GM13977 (cell line): ENCODE data around the gene ATF6B.

Experiments used
- DNase-seq: peaks from one replicate; pipeline ENCODE4 v3.0.0; 2012; ENCODE audit warnings: low spot score
- CTCF ChIP-seq: IDR thresholded peaks from 2 replicates; pipeline ENCODE4 v1.5.1; 2012; ENCODE audit warnings: mild to moderate bottlenecking, control low read depth; ENCODE audit not compliant: insufficient read depth; ENCODE audit errors: extremely low read depth, missing control alignments
- in situ Hi-C: fragments of 300-500 bp; cut with MboI; formaldehyde crosslinking; loops from one replicate; pipeline ENCODE4 v1.12.0; 2022; ENCODE audit warnings: low sequenced_read_pairs, low pct_unique_long_range_greater_than_20kb, mixed read lengths, inconsistent platforms; ENCODE audit not compliant: unreplicated experiment

The ATF6B gene

GRCh38 chr6:32087574-32088486 is 40.2 kb downstream of the ATF6B start:
- DNase-seq = peak; percentile 85
- in situ Hi-C loops = no loop called here
- peak; percentile 72 for TF ChIP-seq CTCF

DNA sequence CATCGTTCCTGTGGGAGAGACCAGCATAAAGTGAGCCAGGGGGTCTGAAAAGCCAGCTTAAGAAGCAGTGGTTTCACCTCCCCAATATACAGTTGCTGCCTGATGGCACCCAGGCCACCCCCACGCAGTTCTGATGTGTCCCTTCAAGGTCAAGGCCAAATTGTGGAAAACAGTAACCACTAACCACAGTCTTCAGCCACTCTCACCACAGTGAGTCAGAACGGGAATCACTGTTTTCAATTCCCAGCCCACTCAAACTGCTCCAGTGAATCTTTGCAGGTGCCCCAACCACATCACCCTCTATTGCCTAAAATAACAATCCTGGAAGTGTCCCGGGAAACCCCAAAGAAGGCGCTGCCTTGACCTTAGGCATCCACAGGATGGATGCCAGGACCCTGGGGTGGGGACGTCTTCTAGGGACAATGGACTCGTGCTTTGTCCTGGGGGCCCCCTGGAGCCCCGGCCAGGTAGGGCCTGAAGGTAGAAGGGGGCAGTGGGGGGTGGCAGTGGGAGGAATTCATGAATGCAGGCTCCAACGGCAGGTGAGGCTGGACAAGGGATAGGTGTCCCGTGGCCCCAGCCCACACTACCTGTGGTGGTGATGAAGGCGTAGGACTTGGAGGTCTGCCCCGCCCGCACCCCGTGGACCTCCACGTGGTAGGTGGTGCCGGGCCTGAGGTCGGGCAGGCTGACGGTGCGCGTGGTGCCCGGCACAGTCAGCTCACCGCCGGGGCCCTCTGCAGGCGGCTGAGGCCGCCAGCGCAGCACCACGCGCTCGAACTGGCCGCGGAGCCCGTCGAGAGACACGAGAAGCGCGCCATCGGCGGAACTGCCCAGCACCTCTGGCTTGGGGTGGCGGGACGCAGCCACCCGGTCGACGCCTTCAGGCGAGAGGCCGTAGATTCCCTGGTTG is 41.1 kb downstream of the ATF6B start:
- DNase-seq = peak; percentile 77

DNA sequence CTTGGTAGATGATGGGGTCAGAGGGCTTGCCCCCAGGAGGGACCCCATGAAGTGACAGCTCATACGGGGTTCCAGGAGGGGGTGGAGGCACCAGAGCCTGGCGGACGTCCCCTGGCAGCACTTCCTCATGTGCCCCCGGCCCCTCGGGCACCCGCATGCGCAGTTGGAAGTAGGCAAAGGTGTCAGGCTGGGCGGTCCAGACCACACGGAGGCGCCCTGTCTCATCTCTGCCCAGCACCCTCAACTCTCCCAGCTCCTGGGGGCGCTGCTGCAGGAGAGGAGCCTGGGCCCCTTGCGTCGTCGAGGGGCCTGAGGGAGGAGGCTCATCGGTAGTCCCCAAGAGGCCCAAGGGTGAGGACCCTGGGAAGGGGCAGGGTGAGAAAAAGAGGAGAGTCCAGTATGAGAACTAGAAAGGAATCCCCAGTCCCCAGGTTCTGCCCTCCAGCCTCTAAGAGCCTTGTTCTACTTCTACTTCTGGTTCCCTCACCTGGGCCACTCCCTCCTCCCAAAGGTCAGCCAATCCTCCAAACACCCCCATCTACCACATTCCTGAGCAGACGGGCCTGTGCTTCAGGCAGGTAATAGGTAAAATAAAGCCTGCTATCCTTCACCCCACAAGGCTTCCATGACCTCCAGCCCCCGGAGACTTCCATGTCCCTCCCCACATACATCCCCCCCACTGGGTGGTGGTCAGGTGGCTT is 42.1 kb downstream of the ATF6B start:
- no peak for TF ChIP-seq CTCF
- DNase-seq = no peak
- in situ Hi-C loops = no loop called here

More for the DNA sequence above, 41.1 kb downstream of the ATF6B start:
- TF ChIP-seq CTCF = no peak
- in situ Hi-C loops = no loop called here

DNA sequence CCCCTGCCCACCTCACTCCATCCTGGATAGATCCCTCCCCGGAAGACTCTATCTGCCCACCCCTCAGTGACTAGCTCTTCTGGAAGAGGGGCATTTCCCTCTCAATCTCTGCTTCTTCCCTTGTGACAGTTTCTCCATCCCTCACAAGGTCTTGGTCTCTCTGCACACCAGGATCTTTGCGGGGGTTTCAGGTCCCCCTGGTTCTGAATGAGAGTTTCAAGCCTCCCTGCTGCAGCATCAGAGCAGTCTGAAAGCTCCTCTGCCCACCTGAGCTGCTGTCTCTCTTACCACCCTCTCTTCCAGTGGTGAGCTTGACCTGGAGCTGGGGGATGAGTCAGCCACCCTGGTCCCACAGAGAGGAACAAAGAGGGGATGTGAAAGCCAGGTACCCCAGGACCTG is 43.3 kb downstream of the ATF6B start:
- TF ChIP-seq CTCF = no peak
- DNase-seq = no peak
- in situ Hi-C loops = no loop called here

DNA sequence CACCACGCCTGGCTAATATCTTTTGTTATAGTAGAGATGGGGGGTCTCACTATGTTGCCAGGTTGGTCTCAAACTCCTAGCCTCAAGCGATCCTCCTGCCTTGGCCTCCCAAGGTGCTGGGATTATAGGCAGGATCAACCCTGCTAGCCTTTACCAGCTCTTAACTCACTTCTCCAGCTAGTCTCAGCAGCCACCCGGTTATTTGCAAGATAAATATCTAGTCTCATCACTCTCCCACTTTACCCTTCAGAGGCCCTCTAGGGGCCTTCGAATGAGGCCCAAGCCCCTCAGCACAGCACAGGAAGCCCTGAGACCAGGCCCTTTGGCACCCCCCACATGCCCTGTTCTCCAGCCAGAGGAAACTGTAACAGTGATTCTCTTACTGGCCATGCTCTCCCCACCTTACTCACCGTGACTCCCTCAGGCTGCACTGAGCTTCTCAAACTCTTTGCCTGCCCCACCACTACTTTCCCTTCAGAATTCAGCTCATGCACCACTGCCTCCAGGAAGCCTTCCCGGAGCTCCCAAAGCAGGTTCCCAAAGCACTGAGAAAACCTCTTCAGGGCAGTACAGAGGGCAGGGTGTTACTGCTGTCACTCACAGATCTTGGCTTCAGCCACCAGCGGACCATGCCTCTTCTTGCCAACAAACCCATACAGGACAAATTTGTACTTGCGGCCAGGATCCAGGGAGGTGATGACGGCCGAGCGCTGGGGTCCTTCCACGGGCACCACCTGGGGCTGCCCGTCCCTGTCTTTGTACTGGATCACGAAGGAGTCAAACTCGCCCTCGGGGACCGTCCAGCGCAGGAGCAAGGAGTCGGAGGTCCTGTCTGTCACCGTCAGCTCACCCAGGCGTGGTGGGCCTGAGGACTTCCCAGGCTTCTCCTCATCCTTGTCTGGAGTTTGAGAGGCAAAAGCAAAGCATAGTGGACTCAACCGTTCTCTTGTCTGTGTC is 44.0 kb downstream of the ATF6B start:
- in situ Hi-C loops = no loop called here
- TF ChIP-seq CTCF = no peak
- DNase-seq = no peak
